HG03039 (cell line): Measurements from ENCODE around the gene TM9SF3.
"Not testable (repeated sequence)": the region's sequence is repeated elsewhere in the genome, so short reads cannot be mapped to it uniquely, and the experiment has no call there.

Experiments used
- ATAC-seq: cut with Tn5 transposase; IDR thresholded peaks from one replicate; pipeline ENCODE4 v1.9.1; 2021; ENCODE audit warnings: mild to moderate bottlenecking, moderate library complexity; ENCODE audit not compliant: unreplicated experiment

TM9SF3 gene

DNA sequence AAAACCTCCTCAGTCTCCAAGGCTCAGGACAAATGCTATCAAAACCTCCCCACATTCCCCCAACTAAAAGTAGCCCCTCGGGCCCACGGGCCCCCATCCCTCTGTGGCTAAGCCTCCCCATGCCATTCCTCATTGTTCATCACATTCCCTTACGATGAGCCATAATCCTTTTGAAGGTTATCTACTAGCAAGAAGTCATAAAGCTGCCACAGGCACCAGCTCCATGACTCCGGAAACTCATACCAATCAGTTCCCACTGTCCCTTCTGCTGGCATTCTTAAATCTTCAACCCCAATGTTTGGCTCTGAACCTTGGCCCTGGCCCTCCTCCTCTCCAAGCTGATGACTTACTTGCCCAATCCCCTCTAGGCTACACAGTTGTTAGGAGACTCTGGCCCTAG, 19.4 kb upstream of the TM9SF3 start:
- no peak for ATAC-seq

DNA sequence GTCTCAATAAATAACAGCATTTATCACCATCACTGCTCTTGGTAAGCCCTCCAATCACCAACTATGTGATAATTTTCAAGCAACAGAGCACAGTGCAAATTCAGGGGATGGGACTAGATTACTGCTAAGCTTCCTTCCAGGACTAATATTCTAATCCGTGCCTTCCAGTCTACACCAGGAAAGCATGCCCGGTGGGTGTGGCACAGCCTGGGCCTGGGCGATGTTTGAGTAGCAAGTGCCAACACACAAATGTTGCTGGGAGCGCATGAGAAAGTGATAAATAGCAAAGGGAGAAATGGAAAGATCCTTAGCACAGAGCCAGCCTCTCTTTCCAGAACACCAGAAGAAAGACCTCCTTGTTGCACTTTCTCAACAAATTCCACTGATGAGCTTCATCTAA, 13.5 kb upstream of the TM9SF3 start:
- no peak for ATAC-seq

DNA sequence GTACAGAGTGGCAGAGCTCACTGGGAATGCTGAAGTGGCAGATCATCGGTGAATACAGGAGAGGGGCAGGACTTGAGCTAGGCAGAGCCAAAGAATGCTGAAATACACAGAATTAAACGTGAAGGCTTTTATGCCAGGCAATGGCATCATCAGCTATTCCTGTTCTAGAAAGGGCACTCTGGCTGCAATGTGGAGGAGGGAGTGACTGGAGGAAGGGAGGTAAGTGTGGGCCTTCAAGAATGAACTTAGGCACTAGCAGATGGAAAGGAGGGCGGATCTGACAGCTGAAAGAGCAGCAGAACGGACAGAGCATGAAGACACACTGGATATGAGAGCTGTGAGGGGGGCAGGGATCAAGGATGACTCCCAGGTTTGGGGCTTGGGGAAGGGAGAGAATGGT, 12.0 kb upstream of the TM9SF3 start:
- no peak for ATAC-seq

DNA sequence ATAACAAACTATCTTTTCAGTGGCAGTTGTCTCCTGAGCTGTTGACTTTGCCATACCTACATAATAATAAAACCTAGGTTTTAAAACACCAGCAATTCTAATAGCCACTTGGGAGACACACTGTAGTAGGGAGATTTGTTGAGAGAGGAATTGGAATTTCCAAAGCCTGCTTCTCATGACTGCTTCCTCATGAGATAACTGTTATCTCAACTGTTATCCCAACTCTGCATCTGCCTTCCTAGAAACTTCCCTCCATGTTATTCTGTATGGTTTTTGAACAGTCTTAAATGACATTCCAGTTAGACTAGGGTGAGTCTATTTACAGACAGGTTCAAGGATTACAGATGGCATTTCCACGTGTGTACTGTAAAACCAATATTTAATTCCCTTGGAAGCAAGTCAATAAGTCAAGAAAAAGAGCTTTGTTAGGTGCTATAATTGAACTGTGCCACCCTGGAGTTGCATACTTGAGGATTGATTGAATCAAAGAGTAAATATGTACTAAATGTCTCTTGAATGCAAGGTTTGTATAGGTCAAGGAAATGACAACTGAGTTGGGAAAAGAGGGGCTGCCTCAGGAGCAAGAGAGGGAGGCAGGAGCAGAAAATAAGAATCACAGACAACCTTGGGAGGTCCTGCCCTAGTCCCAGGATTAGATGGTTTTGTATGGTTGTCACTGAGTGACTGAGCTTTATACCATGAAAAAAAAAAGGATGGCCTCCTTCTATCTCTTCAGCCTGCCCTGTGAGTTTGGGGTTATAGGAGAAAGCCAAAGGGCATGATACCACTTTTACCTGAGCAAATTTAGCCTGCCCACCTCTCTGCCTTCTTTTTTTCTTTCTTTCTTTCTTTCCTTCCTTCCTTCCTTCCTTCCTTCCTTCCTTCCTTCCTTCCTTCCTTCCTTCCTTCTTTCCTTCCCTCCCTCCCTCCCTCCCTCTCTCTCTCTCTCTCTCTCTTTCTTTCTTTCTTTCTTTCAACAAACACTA, 9.9 kb upstream of the TM9SF3 start:
- no peak for ATAC-seq

DNA sequence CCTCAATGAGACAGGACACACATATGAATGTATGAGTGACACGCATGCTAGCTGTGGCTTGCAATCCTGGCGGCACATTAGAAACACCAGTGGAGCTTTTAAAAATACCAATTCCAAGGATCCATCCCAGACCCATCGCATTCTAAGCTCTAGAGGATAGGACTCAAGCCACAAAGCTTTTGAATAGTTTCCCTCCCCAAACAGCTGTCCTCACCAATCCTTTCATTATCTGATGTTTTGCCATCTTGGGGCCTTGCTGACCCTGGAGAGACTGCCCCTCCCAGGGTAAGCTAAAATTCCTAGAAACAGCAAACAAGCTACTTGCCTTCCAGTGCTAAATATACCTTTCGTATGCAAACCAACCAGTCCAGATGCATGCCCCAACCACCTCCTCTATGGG, 8.9 kb upstream of the TM9SF3 start:
- ATAC-seq, result no peak

DNA sequence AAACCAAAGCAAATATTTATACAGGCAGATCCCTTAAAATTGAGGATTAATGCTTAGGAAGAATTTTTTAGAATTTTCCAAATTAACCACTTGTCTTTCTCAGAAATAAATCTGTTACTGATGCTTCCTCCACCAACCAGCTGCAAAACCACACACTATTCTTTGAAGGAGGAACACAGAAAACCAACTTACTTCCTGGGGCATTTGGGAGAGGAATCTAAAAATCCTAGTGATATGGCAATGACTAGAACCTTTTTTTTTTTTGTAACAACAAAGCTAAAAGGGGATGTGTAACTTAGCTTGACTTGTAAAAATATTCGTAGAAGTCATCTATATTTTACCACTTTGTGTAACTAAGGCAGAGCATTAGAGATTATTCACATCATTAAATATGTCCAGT, 5.1 kb upstream of the TM9SF3 start:
- ATAC-seq, result no peak

DNA sequence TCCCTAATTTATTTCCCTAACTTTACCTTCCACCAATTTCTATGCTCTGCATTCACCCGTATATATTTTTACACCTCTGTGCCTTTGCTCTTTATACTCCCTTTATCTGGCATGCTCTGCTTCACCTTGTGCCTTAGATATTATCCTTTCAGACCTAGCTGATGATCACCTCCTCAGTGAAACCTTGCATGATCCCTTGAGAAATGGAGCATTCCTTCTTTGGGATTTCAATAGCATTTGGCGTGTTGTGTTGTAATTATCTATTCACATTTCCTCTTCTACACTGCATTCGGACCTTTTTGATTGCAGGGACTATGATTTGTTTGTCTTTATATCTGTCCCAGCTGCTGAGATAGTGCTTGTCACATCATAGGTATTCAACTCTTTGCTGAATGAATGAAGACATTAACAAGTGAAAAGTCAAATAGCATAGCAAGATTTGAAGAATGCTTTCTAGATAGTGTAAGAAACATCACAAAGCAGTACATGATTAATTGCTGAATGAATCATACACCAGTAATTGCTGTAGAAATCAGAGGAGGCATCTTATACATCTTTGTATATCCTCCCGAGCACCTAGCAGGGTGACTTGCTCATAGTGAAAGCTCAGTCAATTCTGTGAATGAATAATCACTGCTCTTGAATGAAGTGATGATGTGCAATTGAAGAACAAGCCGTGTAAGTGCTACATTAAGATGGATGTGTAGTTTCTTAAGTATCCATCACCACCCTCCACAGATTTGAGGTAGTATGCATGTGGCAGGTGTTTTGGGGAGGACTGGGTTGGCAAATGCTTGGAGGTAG, 2.0 kb upstream of the TM9SF3 start:
- no peak for ATAC-seq

DNA sequence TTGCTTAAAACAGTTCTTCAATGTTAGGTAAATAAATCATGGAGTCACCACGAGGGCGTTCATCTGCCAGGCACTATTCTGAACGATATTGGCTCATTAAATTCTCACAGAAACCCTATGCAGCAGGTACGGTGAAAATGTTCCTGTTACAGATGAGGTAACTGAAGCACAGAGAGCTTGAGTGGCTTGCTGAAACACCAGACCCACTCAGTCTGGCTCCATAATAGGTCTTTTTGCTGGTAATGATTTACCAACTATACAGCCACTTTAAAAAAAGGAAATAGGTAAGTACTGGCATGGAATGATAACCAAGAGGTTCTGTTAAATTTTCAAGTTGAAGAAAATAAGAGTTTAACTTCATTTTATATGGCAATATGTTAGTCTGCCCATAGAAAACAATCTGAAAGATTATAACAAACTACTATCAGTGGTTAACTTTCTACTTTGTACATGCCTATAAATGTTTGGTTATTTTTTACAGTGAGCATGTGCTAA, 1.3 kb upstream of the TM9SF3 start:
- no peak for ATAC-seq

DNA sequence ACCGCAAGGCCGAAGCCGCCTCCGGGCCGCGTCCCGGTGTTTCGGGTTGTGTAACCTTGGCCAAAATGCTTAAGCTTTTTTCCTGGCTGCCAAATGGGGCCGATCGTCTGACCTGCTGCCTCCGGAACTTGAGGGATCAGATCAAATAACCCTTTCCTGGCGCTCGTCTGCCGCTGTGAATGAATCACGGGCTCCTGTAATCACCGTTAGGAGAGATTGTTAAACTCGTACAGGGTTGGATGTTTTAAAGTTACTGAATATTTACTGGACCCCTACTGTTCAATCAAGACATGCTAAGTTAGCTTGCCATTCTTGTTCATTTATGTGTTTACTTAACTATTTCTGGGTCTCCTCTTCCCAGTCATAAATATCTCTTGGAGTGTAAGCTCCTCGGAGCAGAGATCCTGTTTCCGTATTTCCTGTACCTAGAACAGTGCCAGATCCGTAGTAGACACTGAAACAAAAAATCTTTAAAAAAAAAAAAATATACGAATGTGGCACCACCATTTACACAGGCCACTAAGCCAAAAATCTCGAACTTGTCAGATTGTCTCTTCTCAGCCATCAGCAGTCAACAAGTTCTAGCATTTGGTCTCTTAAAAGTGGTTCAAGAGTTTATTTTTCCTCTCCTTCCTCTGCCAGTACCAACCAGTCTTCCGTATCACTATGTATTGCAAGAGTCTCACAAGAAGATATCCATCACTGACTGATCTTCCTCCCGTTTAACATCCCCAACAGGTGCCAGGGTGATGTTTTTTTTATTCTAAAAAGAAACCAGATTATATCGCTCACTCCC, 650 bp upstream of the TM9SF3 start:
- no peak for ATAC-seq

DNA sequence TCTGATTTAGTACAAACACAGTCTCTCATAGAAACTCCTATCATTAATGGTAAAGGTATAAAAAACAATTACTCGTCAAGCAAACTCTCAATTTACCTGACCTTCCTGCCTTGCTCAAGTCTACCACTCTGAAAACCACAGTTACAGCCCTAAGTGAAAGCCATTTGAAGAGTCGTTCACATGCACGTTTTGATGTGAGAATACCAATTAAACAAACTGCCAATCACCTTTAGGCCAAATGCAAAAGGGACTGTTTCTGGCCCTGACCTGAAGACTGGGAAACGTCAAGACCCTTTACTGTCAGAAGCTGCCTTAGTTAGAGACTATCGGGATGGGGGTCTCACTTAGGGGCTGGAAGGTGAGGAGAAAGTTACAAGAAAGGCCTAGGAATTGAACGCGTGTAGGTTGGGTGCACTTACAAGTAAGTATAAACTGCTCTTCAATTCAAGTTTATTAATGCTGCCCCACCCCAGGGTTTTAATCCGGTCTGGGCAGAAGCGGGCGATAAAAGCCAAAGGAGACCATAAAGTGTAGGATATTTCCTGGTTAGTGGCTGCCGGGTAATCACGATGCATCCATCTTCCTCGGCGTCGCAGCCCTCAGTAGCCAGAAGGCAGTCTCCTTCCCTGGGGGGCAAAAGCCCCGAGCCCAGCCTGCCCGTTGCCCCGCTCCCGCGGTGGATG, 935 bp downstream of the TM9SF3 start:
- no peak for ATAC-seq

DNA sequence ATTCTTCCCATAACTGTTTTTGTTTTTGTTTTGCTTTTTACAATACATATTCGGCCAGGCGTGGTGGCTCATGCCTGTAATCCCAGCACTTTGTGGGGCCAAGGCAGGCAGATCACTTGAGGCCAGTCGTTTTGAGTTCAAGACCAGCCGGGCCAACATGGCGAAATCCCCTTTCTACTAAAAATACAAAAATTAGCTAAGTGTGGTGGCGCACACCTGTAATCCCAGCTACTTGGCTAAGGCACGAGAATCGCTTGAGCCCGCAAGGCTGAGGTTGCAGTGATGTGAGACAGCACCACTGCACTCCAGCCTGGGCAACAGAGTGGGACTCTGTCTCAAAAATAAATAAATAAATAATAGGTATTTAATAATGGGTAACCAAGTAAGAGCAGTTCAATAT, 2.3 kb downstream of the TM9SF3 start:
- ATAC-seq, result no peak

DNA sequence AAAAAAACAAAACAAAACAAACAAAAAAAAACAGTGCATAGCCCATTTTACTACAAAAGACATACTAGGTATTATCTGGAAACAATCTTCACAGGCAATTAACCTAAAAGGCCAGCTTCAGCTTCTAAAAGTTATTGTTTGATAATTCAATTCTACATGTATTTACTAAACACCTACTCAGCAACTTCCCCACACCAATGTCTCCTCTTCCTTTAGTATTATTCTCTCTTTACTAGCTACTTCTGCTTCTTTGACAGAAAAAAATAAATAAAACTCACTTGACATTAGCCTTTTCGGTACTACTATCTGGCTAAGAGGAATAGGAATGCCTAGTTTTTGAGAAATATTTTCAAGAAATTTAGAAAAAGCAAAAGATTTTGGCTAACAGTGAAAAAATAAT, 2.8 kb downstream of the TM9SF3 start:
- no peak for ATAC-seq

DNA sequence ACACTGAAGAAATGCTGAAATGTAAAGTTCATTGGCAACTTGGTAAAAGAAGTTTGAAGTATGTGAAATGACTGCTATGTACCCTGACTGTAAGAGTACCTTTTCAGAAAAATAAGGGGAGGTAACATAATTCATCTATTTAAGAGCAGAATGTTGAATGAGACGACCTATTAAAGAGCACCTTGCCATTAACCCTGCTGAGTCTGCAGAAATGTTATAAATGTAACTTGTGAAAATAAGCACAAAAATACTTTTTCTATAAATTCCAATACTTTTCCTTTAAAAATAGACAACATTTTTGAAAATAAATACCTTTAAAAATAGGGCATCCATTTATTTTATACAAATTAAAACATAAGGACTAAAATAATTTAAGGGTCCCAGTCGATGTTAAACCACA, 7.7 kb downstream of the TM9SF3 start:
- ATAC-seq, result no peak

DNA sequence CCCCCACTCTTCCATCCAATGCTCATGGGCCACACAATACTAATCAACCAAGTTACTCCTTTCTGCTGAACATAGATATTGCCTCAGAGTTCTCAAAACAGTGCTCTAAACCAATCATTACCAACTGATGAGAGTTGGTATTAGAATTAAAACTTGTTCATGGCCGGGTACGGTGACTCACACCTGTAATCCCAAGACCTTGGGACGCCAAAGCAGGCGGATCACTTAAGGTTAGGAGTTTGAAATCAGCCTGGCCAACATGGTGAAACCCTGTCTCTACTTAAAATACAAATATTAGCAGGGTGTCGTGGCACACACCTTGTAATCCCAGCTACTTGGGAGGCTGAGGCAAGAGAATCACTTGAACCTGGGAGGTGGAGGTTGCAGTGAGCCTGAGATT, 8.2 kb downstream of the TM9SF3 start:
- ATAC-seq, result no peak

DNA sequence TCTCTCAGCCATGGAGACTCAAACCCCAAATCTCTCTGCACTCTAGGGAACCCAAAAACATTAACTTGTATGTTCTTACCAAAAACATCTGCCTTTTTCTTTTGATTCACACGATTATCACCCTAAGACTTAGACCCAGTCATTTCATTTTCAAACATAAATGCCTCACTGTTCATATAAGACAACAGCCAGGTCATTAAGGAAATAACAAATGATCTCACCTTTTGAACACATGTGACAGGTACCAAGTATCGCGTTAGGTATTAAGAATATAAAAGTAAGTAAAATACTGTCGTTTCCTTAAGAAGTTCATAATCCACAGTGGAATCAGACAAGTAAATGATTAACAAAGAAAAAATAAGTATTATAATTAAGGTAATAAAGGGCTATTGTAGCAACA, 8.8 kb downstream of the TM9SF3 start:
- no peak for ATAC-seq

DNA sequence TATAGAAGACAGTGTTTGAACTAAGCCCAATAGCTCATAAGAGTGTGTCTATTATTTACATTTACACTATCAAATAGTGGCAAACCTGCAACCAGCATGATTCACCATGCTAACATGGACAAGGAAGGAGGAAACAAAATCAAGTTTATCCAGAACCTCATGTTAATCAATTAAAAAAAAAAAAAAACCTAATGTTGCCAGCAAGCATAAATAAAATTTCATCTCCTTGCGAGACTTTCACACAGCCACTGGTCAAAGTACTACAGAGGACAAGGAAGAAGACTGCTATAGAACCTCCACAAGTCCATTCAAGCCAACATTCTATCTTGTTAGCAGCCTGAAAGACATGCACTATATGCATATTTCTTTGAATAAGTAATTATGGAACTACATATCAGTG, 9.7 kb downstream of the TM9SF3 start:
- no peak for ATAC-seq

DNA sequence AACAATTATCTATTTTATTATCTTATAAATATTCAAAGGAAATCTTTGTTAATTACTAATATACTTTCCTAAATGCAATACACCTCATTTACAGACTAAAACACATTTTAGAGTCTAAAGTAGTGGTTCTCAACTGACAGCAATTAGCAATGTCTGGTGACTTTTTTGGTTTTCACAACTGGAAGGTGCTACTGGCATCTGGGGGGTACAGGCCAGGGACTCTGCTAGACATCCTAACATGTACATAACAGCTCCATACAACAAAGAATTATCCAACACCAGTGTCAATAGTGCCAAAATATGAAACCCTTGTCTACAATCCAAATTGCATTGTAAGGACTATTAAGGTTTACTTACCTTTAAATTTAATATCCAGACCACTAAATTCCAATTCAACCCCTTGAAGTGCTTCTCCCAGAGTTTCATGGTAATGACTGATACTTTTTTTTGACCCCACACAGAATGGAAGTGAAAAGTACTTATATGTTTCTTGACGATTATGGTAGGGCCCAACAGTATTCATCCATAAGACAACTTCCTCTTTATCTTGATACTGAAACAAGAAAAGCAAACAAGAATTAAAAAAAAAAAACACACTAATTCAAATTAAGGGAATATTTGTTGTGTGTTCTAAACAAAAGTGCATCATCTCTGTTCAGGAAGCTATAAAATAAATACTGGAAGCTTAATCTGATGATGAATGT, 10.4 kb downstream of the TM9SF3 start:
- no peak for ATAC-seq

DNA sequence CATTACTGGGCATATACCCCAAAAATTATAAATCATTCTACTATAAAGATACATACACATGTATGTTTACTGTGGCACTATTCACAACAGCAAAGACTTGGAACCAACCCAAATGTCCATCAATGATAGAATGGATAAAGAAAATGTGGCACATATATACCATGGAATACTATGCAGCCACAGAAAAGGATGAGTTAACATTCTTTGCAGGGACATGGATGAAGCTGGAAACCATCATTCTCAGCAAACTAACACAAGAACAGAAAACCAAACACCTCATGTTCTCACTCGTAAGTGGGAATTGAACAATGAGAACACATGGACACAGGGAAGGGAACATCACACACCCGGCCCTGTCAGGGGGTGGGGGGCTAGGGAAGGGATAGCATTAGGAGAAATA, 12.2 kb downstream of the TM9SF3 start:
- ATAC-seq, result not testable (repeated sequence)

DNA sequence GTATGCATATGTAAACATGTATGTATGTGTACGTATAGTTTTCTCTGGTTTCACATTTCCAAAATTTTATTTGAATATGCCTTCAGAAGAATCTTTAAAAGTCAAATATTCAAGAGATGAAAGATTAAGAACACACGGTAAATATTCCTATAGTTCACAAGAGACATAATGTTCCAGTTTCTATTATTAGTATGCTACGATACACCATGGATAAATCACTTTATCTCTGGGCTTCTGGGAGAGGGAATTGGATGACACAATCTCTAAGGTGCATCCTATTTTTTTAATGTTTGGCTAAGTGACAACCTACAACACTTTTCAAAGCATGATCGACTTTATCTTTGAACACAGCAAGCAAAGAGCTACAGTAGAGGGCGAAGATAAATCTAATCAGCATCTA, 13.8 kb downstream of the TM9SF3 start:
- ATAC-seq, result no peak
